GM18502 (cell line): ENCODE measurements around the gene EHBP1.

Experiments
- ATAC-seq: cut with Tn5 transposase; IDR thresholded peaks from one replicate; pipeline ENCODE4 v1.9.1; 2021; ENCODE audit warnings: mild to moderate bottlenecking; ENCODE audit not compliant: unreplicated experiment, poor library complexity

The EHBP1 gene

DNA sequence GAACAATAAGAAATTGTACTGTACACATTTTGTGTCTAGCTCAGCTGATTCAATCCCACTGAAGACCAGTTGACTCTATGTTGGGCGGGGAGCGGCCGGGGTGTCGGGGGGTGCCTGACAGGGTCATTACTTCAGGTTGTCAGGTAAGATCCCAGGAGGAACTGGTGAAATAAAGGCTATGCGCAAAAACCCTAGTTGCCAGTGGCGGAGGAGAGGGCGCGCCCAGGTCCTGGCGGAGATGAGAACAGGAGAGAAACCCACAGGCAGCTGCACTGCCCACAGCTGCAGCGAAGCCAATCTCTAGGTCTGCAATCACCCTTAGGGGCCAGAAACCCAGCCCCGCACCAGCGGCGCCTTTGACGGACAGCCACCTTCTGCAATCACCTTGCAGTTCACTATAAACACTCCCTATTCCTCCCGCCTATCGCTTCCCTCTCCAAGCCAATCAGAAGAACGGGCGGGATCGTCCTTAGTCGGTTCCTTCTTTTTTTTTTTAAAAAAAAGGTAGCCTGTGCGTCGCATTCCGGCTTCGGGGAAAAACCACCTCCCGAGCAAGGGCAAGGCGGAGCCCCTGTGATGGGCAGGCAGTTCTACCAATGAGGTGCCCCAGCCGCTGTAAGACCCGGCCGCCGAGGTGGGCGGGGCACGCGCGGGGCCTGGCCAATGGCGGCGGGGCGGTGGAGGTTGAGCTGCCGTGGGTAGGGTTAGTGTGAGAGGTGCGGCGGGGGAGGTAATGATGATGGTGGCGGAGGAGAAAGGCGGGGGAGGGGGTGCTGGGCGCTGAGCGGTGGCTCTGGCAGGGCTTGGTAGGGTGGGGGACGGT, at the start of gene EHBP1:
Gene EHBP1, plus strand, starts transcription at position 707 of the 823 bp plus-strand sequence. CDS start 1,479 bp downstream, outside the sequence.
- ATAC-seq, result peak; percentile 96

DNA sequence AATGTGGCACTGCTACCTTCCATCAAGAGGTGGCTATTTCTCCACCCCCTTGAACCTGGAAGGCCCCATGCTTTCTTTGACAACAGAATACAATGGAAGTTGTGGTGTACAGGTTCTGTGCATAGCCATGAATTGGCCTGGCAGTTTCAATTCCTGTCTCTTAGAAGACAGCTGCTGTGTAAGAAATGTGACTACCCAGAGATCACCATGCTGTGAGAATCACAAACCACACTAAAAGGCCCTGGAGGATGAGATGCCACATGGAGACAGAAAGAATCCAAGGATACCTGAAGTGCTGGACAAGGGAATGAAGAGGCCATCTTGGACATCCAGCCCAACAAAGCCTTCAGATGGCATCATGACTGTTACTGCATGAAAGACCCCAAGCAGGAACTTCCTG, 47.7 kb upstream of the EHBP1 start:
- ATAC-seq, result peak; percentile 38

DNA sequence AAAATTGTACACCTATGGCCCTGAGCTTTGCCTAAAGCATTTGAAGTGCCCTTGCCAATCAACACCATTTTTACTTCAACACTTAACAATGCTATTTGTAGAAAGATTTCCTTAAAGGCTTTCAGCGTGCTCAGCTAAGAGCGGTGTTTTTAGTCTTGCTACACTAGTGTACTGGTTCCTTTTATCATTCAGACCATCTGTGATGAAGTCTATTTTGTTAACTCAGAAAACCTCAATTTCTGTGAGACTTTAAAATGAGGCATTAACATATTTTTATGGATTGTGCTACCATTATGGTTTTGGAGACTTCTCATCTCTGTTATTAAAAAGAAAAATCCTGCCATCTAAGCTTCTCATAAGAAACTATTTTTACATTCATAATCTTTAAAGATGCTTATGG, 46.6 kb upstream of the EHBP1 start:
- ATAC-seq, result no peak

GRCh38 chr2:62660087-62660486, 45.4 kb upstream of the EHBP1 start:
- peak; percentile 87 for ATAC-seq

DNA sequence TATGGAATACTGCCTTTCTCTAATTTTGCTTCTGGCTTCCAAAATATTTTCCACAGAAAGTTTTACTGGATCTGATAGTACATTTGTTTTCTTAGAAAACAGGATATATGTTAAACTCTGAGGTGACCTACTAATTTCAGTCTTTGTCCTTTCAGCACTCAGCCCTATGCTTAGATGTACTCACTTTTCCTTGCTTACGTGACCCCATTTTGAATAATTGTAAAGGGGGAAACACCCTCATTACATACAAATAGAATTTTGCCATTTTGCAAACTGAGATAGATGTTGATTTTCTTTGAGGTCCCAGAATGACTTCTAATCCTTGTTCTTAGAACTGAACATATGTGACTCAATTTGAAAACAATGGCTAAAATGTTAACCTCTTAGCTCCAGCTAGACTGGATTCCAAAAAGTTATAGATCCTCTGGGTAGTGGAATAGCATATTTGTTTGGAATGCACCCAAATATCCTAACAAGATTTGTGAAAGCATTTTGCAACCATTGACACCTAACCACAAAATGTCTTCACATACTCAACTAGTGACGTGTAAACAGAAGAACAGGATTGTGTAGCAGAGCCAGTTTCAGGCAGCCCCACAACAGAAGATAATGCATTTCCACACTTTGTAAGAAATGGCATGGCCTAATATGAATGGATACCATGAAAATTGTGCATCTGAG, 44.8 kb upstream of the EHBP1 start:
- peak; percentile 29 for ATAC-seq

- no peak for ATAC-seq
Observed at GRCh38 chr2:62661263-62661635, 44.3 kb upstream of the EHBP1 start.

GRCh38 chr2:62662131-62662530, 43.4 kb upstream of the EHBP1 start:
- ATAC-seq, result no peak

DNA sequence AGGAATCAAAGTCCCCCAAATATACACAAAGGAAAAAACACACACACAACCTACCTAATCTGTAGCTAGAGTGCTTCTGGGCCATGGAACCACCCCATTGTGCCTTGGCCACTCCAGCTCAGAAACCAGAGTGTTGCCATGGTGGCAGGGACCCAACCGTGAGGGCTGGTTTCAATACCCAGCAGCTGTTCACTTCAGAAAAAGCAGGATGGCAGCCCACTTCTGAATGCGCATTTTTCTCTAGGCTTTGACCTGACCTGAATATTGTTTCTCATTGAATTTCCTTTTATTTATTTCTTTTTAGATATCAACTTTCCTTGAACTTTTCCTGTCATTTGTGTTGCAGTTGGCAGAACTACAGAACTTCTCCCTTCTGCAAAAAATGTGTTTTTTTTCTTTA, 43.0 kb upstream of the EHBP1 start:
- no peak for ATAC-seq

GRCh38 chr2:62663411-62663810, 42.1 kb upstream of the EHBP1 start:
- no peak for ATAC-seq

- ATAC-seq, result no peak
Observed at GRCh38 chr2:62663920-62664795, 41.4 kb upstream of the EHBP1 start.

DNA sequence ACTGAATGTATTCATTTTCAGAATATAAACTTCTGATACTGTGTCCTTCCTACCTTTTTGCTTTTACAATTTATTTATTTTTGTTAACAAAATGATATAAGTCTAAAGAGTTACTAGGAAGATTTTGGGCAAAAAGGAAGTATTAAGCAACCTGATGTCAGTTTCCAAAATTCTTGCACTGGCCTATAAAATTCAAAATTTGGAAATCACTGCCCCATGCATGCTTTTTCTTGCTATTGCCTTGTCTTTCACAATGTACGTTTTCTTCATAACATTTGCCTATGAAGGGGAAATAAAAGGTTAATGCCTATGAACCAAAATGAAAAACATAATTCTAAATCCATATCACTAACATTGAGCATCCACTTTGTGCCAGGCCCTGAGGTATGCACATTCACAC, 40.1 kb upstream of the EHBP1 start:
- no peak for ATAC-seq

DNA sequence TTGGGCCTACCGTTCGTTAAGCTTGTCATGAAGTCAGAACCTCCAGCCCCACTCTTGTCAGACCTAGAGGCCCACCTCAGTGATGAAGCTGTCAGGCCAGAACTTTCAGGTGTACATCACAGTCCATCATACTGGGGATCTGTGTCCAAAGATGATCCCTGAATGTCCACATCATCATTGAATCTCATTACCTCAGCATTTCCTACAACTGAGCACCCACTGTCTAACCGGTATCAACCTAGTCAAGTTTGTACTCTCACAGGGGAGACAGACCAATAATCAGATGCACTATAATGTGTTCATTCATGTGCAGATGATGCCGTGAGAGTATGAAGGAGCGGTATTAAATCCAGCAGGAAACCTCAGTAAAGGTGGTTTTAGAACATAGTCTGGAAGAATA, 36.3 kb upstream of the EHBP1 start:
- no peak for ATAC-seq

- no peak for ATAC-seq
Observed at GRCh38 chr2:62672601-62673000, 32.9 kb upstream of the EHBP1 start.

DNA sequence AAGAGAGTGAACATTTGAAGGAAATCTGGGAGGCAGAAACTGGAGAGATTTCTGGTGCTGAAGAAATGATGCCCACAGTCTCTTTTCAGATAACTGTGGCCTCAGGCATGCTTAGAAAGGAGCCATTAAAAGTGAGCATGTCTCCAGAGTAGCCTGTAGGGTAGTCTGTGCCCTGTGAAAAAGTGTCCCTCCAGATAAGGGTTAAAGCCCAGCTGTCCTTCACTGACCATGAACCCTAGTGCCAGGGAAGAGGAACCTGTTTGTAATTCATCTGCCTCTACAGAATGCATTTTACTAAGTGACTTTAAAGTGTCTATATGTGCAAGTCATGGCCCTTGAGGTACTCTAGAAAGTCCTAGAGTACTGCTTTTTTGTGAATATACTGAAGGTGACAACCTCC, 30.5 kb upstream of the EHBP1 start:
- ATAC-seq, result no peak

GRCh38 chr2:62685256-62685655, 20.3 kb upstream of the EHBP1 start:
- no peak for ATAC-seq

- no peak for ATAC-seq
Observed at GRCh38 chr2:62686012-62686685, 19.4 kb upstream of the EHBP1 start.

- ATAC-seq, result no peak
Observed at GRCh38 chr2:62687636-62688035, 17.9 kb upstream of the EHBP1 start.

DNA sequence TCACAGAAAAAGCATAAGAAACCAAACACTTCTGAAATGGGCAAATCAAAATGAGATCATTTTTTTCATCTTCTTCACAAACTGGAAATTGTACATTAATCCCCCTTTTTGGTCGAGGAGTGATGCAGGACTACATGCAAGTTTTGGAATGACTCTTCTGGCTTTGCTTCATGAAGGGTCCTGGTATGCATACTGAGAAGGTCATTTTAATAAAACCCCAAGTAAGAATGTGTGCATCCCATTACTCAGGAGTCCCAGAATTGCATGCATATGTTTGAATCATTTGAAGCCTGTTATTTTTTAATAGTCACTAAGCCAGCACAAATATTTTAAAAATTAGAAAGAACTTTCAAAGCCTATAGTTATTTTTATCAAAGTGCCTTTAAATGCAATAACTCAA, 16.7 kb upstream of the EHBP1 start:
- ATAC-seq, result no peak

GRCh38 chr2:62691186-62691585, 14.3 kb upstream of the EHBP1 start:
- ATAC-seq, result no peak

DNA sequence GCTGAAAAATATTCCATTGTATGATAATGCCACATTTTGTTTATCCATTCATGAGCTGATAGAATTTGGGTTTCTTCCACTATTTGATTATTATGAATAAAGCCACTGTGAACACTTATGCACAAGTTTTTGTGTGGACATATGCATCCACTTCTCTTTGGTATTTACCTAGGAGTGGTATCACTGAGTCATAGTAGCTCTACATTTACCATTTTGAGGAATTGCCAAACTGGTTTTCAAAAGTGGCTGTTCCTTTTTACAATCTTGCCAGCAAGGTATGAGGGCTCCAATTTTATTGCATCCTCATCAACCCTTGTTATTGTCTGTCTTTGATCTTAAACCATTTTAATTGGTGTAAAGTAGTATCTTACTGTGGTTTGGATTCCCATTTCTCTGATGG, 13.3 kb upstream of the EHBP1 start:
- ATAC-seq, result no peak
